ENCODE results near the gene CTNNA1.

The CTNNA1 gene

DNA sequence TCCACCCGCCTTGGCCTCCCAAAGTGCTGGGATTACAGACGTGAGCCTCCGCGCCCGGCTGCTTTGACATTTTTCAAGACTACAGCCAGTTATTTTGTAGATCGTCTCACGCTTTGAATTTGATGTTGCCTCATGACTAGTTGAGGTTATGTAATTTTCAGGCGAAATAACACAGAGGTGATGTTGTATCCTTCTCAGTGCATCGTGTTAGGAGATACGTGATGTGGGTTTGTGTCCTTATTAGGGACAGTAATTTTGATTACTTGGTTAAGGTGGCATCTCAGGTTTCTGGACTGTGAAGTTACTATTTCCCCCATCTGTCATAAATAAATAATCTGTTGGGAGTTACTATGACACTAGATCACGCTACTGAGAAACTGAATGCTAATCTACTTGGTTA lies 25.0 kb downstream of the CTNNA1 start:
- TF ChIP-seq, protein P1, sequence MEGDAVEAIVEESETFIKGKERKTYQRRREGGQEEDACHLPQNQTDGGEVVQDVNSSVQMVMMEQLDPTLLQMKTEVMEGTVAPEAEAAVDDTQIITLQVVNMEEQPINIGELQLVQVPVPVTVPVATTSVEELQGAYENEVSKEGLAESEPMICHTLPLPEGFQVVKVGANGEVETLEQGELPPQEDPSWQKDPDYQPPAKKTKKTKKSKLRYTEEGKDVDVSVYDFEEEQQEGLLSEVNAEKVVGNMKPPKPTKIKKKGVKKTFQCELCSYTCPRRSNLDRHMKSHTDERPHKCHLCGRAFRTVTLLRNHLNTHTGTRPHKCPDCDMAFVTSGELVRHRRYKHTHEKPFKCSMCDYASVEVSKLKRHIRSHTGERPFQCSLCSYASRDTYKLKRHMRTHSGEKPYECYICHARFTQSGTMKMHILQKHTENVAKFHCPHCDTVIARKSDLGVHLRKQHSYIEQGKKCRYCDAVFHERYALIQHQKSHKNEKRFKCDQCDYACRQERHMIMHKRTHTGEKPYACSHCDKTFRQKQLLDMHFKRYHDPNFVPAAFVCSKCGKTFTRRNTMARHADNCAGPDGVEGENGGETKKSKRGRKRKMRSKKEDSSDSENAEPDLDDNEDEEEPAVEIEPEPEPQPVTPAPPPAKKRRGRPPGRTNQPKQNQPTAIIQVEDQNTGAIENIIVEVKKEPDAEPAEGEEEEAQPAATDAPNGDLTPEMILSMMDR (IDR thresholded peaks at IDR 0.05; ENCODE audit: control extremely low read depth, extremely low read depth, low read depth, missing control alignments), result no peak
- POLR2A ChIA-PET, result no interaction called here
- CTCF ChIA-PET, result interaction anchor here (1.2 kb wide), 1 partner anchor 11 kb away, joined by 10 read pairs; no protein-coding TSS in a partner anchor
- no peak for DNase-seq (ENCODE audit: extremely low spot score)

DNA sequence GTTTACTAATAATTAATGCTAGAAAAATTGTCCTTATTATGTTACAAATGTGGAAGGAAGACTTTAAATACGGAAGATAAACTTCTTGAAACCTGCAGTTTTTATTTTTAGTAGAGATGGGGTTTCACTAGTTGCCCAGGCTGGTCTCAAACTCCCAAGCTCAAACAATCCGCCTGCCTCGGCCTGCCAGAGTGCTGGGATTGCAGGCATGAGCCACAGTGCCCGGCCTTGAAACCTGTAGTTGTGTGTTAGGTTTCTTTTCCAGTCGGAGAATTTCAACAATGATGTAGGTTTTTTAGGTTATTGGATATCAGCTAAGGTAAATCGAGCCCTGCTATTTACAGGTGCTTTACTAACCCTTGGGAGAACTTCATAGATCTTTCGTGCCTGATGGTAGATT lies 30.8 kb downstream of the CTNNA1 start:
- ChIA-PET CTCF (interaction anchor here (1.0 to 1.2 kb wide), 2 partner anchors 18 to 205 kb away, joined by 3 to 4 read pairs; no protein-coding TSS in a partner anchor), POLR2A (no interaction called here)
- DNase-seq (ENCODE audit: extremely low spot score), result no peak
- TF ChIP-seq, protein P1 (IDR thresholded peaks at IDR 0.05; ENCODE audit: control extremely low read depth, extremely low read depth, low read depth, missing control alignments), result no peak

DNA sequence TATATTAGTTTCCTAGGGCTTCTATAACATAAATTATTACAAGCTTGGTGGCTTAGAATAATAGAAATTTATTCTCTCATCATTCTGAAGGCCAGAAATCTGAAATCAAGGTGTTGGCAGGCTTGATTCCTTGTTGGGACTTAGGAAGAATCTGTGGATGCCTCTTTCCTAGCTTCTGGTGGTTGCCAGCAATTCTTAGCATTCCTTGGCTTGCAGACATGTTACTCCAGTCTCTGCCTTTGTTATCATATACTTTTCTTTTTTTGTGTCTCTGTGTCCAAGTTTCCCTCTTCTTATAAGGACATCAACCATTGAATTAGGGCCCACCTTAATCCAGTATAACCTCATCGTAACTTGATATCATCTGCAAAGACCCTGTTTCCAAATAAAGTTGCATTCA lies 31.4 kb downstream of the CTNNA1 start:
- ChIA-PET POLR2A (interaction anchor here (0.7 kb wide), 1 partner anchor 92 kb away, joined by 5 read pairs; no protein-coding TSS in a partner anchor), CTCF (no interaction called here)
- TF ChIP-seq, protein P1 (IDR thresholded peaks at IDR 0.05; ENCODE audit: control extremely low read depth, extremely low read depth, low read depth, missing control alignments), result no peak
- no peak for DNase-seq (ENCODE audit: extremely low spot score)

DNA sequence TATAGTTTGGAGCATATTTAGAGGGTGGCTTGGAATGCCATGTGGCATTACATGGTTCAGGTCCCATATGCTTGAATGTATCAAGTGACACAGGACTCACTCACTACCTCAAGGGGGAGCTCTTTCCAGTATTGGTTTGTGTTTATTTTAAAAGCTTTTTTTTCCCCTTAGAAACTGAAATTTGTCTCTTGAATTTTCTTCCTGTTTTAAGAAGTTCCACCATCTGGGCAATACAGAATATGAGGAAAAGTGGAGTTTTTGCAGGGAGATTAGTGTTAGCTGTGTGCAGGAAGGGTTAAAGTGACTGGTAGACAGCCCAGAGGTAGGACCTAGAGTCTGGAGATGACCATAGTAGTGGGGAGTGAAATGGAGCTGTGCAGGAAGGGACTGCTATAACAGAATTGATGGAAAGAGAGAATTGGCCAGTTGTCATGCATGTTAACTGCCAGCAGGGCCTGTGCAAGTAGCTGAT lies 36.6 kb downstream of the CTNNA1 start:
- peak; percentile 64 for DNase-seq (ENCODE audit: extremely low spot score)
- TF ChIP-seq, protein P1 (IDR thresholded peaks at IDR 0.05; ENCODE audit: control extremely low read depth, extremely low read depth, low read depth, missing control alignments), result peak; percentile 57
- ChIA-PET CTCF (interaction anchor here (0.6 to 3.1 kb wide), 51 partner anchors 9 to 580 kb away, joined by 3 to 51 read pairs (median 4); partner anchors contain the start of gene HSPA9), POLR2A (no interaction called here)

DNA sequence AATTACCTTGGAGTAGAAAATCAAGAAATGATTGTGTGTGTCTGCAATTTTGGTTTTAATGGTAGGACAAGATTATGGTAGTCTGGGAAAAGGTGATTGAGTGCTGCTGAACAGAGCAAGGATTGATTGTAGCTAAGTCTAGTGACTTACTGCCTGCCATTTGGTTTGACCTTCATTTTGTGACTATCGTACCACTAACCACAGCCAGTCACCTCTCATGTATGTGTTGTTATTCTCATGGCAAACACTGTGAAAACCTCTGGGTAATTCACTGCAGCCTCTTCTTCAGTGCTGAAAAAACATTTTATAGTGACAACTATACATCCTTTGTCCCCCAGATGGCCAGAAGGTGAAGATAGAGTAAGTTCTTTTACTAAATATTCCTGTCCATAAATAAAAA lies 37.5 kb downstream of the CTNNA1 start:
- ChIA-PET CTCF (interaction anchor here (0.9 to 3.4 kb wide), 14 partner anchors 10 to 579 kb away, joined by 3 to 46 read pairs (median 6); no protein-coding TSS in a partner anchor), POLR2A (no interaction called here)
- no peak for DNase-seq (ENCODE audit: extremely low spot score)
- TF ChIP-seq, protein P1 (IDR thresholded peaks at IDR 0.05; ENCODE audit: control extremely low read depth, extremely low read depth, low read depth, missing control alignments), result no peak

DNA sequence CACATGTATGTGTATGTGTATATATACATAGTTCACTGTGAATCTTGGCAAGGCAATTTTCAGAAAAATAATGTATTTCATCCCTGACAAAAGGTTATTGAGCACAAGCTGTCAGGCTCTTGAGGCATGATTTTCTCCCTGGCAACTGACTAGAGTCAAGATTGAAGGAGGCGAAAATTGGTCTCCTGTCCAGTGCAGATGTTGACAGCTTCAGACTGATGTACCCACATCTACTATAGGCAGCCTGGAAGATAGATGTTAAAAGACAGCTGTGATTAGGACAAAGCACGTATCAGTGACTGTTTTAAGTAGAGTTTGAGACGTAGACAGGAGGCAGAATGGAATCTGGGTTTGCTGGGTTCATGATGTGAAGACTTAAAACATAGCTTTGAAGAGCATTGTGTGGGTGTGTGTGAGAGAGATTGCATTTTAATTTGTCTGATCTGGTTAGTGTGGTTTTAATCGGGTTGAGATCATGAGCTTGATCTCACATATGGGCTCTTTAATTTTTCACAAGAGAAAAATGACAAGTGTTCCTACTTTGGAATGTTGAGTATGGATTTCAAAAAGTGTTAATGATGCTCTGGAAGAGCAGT lies 39.1 kb downstream of the CTNNA1 start:
- ChIA-PET CTCF (interaction anchor here (0.7 to 3.4 kb wide), 15 partner anchors 9 to 174 kb away, joined by 3 to 16 read pairs (median 3); no protein-coding TSS in a partner anchor), POLR2A (interaction anchor here (0.5 kb wide), 1 partner anchor 198 kb away, joined by 4 read pairs; no protein-coding TSS in a partner anchor)
- TF ChIP-seq, protein P1 (IDR thresholded peaks at IDR 0.05; ENCODE audit: control extremely low read depth, extremely low read depth, low read depth, missing control alignments), result no peak
- no peak for DNase-seq (ENCODE audit: extremely low spot score)

Measured in GM10248 (cell line).